ENCODE data around the gene RCBTB1. TPM values are rescaled to one million over a fixed set of nuclear protein-coding genes. Genes with fewer than 3 reads are reported as not detected.

RCBTB1 gene
- total and polyA plus RNA-seq, 7 donors: 4.2 to 20.7 (median 10.2) TPM

- H3K4me3 ChIP-seq: peak within 1 kb of the TSS; percentile 55 to 69 (median 67)
- intact Hi-C loops (cut with DNase I): loop anchor here (5.0 kb wide), 2 partner anchors 49 to 91 kb away; partner anchors contain the start of gene RCBTB1
- H3K4me1 ChIP-seq: peaks cover 0 to 12% (median 5%) of the 10 kb centered on the region in 4 donors
- 3 to 13% methylated on average over 71 of the region's 71 CpGs for WGBS, 2 donors
- peak within 1 kb of the TSS; percentile 91 to 94 (median 93) for H3K27ac ChIP-seq
- H3K9me3 ChIP-seq: no peaks in the 10 kb centered on the region
- H3K27me3 ChIP-seq: no peaks in the 10 kb centered on the region
- TF ChIP-seq POLR2AphosphoS5 (IDR thresholded peaks at IDR 0.05): peak; percentile 35 to 72 (median 54)
- peak in 1 of 4 experiments; percentile 20 for TF ChIP-seq CTCF (IDR thresholded peaks at IDR 0.05)
- no peak for TF ChIP-seq EP300 (IDR thresholded peaks at IDR 0.05)
- TF ChIP-seq POLR2A (IDR thresholded peaks at IDR 0.05): peak; percentile 21 to 36
- H3K36me3 ChIP-seq: peaks cover 0 to 9% (median 0%) of the 10 kb centered on the region in 4 donors
- DNase-seq: peak; percentile 89
These were observed 89.3 kb downstream of the RCBTB1 start, which contains the start of gene PHF11 for GRCh38 chr13:49495783-49496762. Gene PHF11 (plus strand): TSS chr13:49495953. CDS start chr13:49496002, 49 bp downstream.

GRCh38 chr13:49494645-49495044 lies 90.7 kb downstream of the RCBTB1 start:
- DNase-seq: no peak
- Histone ChIP-seq H3K27ac (peak overlapping the region; percentile 91 to 94 (median 93)), H3K4me1 (peaks cover 0 to 12% (median 5%) of the 10 kb centered on the region in 4 donors), H3K4me3 (peak overlapping the region in 3 of 4 donors; percentile 67 to 69 (median 67)), H3K27me3 (no peaks in the 10 kb centered on the region), H3K9me3 (no peaks in the 10 kb centered on the region), H3K36me3 (peaks cover 0 to 7% (median 1%) of the 10 kb centered on the region in 4 donors)
- 21 to 50% methylated on average over 2 of the region's 2 CpGs for WGBS, 2 donors
- intact Hi-C loops (cut with DNase I): loop anchor here (5.0 kb wide), 2 partner anchors 47 to 93 kb away; partner anchors contain the start of gene RCBTB1
- TF ChIP-seq CTCF (IDR thresholded peaks at IDR 0.05) (no peak), EP300 (IDR thresholded peaks at IDR 0.05) (no peak), POLR2A (IDR thresholded peaks at IDR 0.05) (no peak), POLR2AphosphoS5 (IDR thresholded peaks at IDR 0.05) (no peak)

GRCh38 chr13:49488563-49488962 lies 96.8 kb downstream of the RCBTB1 start:
- peaks cover 0 to 52% (median 6%) of the 10 kb centered on the region in 4 donors for H3K36me3 ChIP-seq
- intact Hi-C loops (cut with DNase I): no loop called here
- H3K4me3 ChIP-seq: no peak overlapping the region
- no peak for TF ChIP-seq EP300 (IDR thresholded peaks at IDR 0.05)
- no peak for TF ChIP-seq CTCF (IDR thresholded peaks at IDR 0.05)
- no peak for TF ChIP-seq POLR2A (IDR thresholded peaks at IDR 0.05)
- TF ChIP-seq POLR2AphosphoS5 (IDR thresholded peaks at IDR 0.05): no peak
- WGBS, 2 donors: 79 to 82% methylated on average over 2 of the region's 2 CpGs
- no peaks in the 10 kb centered on the region for H3K4me1 ChIP-seq
- H3K27ac ChIP-seq: no peak overlapping the region
- H3K9me3 ChIP-seq: no peaks in the 10 kb centered on the region
- H3K27me3 ChIP-seq: no peaks in the 10 kb centered on the region
- DNase-seq: no peak

Other genes starting within 250 kb of the RCBTB1 start
- 100 to 1,000 TPM; 121 to 180 (median 150) TPM for gene CAB39L, start 141.5 kb downstream of the RCBTB1 start, total RNA-seq
- gene CAB39L, start 141.5 kb downstream of the RCBTB1 start, polyA plus RNA-seq: 10 to 100 TPM in 1 of 3 donors, 1 to 10 TPM in 2; 5.5 to 15.6 (median 7.2) TPM
- gene SETDB2, start 141.3 kb downstream of the RCBTB1 start, total RNA-seq: 10 to 100 TPM in 3 of 4 donors, 1 to 10 TPM in 1; 7.5 to 12.5 (median 11.2) TPM
- 1 to 10 TPM; 3.6 to 4.9 (median 4.9) TPM for gene SETDB2, start 141.3 kb downstream of the RCBTB1 start, polyA plus RNA-seq
- gene PHF11, start 89.6 kb downstream of the RCBTB1 start, total RNA-seq: 10 to 100 TPM; 29.6 to 52.1 (median 37.5) TPM
- gene PHF11, start 89.6 kb downstream of the RCBTB1 start, polyA plus RNA-seq: 10 to 100 TPM; 20.1 to 36.8 (median 20.4) TPM
- gene ARL11, start 42.9 kb upstream of the RCBTB1 start, total RNA-seq: 1 to 10 TPM in 2 of 4 donors, under 1 TPM in 2; 0.33 to 1.8 (median 0.83) TPM
- gene ARL11, start 42.9 kb upstream of the RCBTB1 start, polyA plus RNA-seq: 1 to 10 TPM; 1.2 to 2.7 (median 1.8) TPM
- gene EBPL, start 105.9 kb upstream of the RCBTB1 start, total RNA-seq: 10 to 100 TPM; 31.0 to 75.9 (median 69.0) TPM
- gene EBPL, start 105.9 kb upstream of the RCBTB1 start, polyA plus RNA-seq: 10 to 100 TPM; 22.4 to 53.2 (median 35.4) TPM
- 10 to 100 TPM; 41.5 to 64.3 (median 46.3) TPM for gene KPNA3, start 207.1 kb upstream of the RCBTB1 start, total RNA-seq
- gene KPNA3, start 207.1 kb upstream of the RCBTB1 start, polyA plus RNA-seq: 10 to 100 TPM; 15.6 to 17.8 (median 16.2) TPM